C4-2B (cell line): Measurements from ENCODE around the gene POLE.

Experiments
- ZFX ChIP-seq: fragments of 450-650 bp; IDR thresholded peaks from 2 replicates; pipeline ENCODE4 v1.6.1; 2017
- TF ChIP-seq, protein P1 (sequence below): fragments of 450-650 bp; conservative IDR thresholded peaks from 2 replicates; pipeline ENCODE4 v1.5.1; 2017; ENCODE audit warnings: mild to moderate bottlenecking

DNA sequence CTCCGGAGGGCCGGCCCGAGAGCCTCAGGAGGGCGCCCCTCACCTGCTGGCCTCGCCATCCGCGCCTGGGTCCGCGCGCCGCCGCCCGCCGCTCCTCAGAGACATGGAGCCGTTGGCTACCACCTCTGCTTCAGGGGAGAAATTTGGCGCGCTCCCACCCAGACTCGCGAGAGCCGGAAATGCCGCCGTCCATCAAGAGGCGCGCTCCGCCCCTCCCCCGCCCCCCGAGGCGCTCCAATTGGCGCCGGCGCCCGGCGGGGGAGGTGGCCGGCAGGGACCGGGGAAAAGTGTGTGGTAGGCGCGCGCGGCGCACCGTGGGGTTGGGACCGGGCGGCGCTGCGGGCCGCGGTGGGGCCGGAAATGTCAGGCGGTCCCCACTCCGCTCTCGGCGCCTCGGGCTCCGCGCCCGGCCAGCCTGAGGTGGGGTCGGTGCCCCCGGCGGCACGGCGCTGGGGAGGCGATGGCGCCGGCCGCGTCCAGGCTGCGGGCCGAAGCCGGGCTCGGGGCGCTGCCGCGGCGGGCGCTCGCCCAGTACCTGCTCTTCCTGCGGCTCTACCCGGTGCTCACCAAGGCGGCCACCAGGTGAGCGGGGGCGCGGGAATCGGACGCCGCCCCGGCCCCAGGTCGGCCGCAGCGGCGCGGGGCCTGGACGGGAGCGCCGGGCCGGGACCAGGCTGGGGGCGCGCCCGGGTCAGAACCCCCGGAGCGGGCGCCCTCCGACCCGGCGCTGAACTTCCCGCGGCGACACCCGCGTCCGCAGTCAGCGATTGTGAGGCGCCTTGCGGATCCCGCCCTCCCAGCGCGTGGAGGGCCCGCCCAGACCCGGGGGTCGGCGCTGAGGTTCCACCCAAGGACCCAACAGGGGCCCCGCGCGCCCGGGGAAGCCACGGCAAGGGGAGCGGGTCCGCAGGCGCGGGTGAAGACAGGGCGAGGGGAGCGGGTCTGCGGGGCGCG, at the start of gene POLE, which contains the start of gene PXMP2:
- TF ChIP-seq, protein P1, sequence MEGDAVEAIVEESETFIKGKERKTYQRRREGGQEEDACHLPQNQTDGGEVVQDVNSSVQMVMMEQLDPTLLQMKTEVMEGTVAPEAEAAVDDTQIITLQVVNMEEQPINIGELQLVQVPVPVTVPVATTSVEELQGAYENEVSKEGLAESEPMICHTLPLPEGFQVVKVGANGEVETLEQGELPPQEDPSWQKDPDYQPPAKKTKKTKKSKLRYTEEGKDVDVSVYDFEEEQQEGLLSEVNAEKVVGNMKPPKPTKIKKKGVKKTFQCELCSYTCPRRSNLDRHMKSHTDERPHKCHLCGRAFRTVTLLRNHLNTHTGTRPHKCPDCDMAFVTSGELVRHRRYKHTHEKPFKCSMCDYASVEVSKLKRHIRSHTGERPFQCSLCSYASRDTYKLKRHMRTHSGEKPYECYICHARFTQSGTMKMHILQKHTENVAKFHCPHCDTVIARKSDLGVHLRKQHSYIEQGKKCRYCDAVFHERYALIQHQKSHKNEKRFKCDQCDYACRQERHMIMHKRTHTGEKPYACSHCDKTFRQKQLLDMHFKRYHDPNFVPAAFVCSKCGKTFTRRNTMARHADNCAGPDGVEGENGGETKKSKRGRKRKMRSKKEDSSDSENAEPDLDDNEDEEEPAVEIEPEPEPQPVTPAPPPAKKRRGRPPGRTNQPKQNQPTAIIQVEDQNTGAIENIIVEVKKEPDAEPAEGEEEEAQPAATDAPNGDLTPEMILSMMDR, result peak; percentile 17; the same call in 1 of the 2 replicates
- TF ChIP-seq ZFX, result peak; percentile 49; the same call in 1 of the 2 replicates
